NB4 (cell line): Measurements from ENCODE around the gene NTHL1.

ENCODE experiments used
- POLR2A ChIP-seq: IDR thresholded peaks from 2 replicates; pipeline ENCODE4 v1.6.1; 2011; ENCODE audit warnings: mild to moderate bottlenecking; ENCODE audit not compliant: insufficient read length; ENCODE audit errors: extremely low read depth
- TF ChIP-seq, protein P1 (sequence below): IDR thresholded peaks from one replicate; pipeline ENCODE4 v1.5.1; 2012; ENCODE audit warnings: low read depth, low read length

DNA sequence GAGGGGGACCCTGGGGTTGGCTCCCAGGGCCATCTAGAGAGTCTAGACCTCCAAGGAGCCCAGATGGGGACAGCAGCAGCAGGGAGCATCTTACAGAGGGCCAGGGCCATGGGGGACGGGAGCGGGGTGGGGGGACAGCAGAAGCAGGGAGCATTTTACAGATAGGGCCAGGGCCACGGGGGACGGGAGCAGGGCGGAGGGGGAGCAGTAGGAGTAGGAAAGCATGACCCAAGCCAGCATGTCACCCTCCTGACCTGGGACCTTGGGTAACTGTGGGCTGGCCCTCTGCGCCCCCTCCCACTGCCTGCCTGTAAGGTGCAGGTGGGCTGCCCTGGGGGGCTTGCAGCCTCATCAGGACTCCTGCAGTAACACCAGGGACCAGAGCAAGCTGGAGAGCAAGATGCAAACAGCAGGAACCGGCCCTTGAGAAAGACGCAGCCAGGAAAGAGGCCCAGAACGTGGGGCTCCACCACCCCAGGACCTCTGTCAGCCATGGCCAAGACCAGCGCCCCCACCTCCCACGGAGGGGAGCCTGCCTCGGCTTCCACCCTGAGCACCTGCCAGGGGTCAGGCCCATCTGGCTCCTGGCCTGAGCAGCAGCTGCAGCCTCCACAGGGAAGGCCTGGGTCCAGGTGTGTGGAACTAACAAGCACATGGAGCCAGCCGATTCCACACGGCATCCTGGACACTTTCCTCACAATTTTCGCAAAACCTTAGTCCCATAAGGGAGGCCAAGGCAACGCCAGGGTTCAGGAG lies 40.4 kb downstream of the NTHL1 start:
- TF ChIP-seq, protein P1, sequence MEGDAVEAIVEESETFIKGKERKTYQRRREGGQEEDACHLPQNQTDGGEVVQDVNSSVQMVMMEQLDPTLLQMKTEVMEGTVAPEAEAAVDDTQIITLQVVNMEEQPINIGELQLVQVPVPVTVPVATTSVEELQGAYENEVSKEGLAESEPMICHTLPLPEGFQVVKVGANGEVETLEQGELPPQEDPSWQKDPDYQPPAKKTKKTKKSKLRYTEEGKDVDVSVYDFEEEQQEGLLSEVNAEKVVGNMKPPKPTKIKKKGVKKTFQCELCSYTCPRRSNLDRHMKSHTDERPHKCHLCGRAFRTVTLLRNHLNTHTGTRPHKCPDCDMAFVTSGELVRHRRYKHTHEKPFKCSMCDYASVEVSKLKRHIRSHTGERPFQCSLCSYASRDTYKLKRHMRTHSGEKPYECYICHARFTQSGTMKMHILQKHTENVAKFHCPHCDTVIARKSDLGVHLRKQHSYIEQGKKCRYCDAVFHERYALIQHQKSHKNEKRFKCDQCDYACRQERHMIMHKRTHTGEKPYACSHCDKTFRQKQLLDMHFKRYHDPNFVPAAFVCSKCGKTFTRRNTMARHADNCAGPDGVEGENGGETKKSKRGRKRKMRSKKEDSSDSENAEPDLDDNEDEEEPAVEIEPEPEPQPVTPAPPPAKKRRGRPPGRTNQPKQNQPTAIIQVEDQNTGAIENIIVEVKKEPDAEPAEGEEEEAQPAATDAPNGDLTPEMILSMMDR, result no peak
- TF ChIP-seq POLR2A, result no peak
